HG03575 (cell line): ENCODE measurements around the gene APH1B.
"Not testable (repeated sequence)": the region's sequence is repeated elsewhere in the genome, so short reads cannot be mapped to it uniquely, and the experiment has no call there.

Experiments used
- ATAC-seq: cut with Tn5 transposase; IDR thresholded peaks from one replicate; pipeline ENCODE4 v1.9.1; 2021; ENCODE audit not compliant: unreplicated experiment, insufficient number of reproducible peaks, low FRiP score; ENCODE audit errors: extremely low read depth

Gene APH1B

DNA sequence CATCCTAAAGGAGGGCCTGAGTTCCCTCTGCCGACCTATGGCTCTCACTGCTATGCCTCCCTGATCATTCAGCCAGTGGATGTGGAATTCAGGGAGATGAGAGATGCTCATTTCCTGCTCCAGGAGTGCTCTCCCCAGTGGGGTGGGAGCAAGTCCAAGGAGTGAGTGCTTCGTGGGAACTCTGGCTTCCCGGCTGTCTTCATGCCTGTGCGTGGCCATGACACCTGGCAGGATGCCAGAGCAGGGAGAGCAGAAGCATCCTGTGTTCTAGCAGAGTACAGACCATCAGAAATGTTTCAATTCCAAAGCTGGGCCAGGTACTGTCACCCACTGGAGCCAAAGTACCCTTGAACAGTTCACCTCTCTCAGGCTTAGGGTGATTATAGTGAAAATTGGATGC lies 45.1 kb downstream of the APH1B start:
- ATAC-seq: no peak

GRCh38 chr15:63323798-63324563 lies 46.6 kb downstream of the APH1B start:
- ATAC-seq: no peak

DNA sequence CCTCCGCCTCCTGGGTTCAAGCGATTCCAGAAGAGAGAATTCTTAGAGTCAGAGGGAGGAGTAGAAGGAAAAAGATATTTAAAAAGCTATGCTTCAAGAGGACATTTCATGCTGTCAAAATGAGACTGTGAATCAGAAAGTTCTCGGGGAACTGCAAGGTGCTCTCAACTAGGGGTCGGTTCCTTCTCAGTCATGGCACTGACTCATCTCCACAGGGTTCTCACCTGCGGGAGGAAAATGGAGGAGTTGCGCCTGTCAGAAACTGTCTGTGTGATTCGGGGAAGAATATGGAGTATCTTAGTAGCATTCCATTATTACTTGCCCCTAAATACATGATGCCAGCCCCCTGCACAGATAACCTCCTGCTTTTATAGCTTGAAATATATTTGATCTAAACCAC lies 47.4 kb downstream of the APH1B start:
- no peak for ATAC-seq

DNA sequence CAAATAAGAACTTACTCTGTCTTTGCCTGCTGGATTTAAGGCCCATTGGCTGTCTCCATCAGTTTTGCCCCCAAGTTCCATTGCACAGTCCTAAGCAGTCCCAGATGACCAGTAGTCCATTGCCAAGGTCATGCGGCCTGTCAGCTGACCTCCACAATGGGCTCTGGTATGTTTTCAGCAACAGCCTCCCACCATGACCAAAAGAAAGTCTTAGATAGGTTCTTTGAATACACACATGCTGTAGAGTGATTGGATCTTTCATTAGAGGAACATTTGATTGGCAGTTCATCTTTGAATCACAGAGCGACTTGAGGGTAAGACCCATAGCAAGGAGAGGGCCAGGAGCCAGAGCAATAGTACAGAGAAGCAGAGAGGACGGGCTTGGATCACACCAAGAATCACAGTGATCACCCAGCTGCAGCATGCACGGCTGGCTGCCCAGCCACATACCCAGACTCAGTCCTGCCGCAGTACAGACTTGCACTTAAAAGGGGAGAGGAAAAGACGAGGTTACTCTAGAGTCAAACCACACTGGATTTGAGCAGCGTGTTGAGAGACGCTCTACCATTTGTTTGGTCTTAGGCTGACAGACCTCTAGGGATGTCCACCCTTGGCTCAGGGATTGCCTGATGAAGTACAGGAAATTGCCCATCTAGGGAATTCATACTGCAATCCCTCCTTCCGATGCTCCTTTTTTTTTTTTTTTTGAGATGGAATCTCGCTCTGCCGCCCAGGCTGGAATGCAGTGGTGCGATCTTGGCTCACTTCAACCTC lies 50.4 kb downstream of the APH1B start:
- ATAC-seq: no peak

GRCh38 chr15:63329567-63330350 lies 52.4 kb downstream of the APH1B start:
- no peak for ATAC-seq

GRCh38 chr15:63330926-63331325 lies 53.5 kb downstream of the APH1B start:
- ATAC-seq: no peak

GRCh38 chr15:63331456-63331855 lies 54.1 kb downstream of the APH1B start:
- ATAC-seq: no peak

GRCh38 chr15:63332367-63333124 lies 55.1 kb downstream of the APH1B start:
- ATAC-seq: no peak

DNA sequence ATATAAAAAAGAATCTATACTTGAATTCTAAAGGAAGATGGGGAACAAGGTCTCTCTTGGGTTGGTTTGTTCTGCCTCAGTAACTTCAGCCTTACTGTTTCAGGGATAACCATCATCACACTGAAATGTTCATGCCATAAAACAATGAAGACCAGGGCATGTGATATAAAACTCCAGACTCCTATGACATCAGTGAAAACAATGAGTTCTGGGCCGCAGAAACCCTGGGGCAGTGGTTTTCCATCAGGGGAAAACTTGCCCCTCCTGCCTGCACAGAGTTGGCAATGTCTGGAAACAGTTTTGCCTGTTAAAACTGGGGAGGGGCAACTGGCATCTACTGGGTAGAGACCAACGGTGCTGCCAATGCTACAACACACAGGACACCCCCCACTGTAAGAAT lies 57.4 kb downstream of the APH1B start:
- ATAC-seq: no peak

DNA sequence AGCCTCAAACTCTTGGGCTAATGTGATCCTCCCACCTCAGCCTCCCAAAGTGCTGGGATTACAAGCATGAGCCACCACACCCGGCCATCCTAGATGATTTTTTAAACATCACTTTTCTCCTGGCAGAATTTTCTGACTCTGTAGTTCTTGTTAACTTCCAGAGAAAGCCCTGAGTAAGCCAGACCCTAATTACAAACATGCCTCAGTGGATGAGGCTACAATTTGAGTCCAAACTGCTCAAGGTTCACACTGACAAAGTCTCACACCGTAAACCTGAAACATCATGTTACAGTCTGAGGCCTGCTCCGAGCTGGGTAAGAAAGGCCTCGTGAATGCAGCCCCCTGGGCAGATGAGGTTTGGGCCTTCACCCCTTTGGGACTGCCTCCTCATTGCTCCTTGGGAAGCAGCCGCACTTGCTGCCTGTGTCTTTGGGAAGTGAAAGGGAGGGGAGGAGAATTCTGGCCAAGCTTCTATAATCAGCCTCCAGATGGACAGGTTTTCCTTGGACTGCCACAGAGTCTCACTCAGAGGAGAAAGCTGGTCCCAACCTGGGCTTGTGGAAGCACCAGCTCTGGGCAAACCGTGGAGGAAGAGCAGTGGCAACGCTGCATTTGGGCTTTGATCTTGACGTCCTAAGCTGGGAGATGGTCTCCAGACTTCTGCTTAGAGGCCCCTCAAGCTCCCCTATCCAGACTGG lies 58.3 kb downstream of the APH1B start:
- no peak for ATAC-seq

DNA sequence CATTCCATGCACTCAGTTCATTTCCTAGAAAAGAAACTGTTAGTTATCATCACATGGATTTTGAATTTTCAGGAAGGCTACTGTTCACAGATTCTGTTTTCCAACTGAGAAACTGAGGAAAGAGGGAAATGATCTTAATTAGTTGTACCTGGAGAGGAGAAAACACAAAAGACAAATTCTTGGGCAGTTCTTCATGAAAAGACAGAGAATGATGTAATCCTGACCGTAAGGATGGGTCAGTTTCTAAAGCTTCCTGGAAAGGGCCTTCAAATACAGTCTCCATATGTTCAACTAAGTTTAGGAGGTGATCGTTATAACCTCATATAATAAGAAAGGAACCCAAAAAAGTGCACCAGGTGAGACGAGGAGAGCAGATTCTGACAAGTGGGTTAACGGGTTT lies 59.6 kb downstream of the APH1B start:
- ATAC-seq: no peak

DNA sequence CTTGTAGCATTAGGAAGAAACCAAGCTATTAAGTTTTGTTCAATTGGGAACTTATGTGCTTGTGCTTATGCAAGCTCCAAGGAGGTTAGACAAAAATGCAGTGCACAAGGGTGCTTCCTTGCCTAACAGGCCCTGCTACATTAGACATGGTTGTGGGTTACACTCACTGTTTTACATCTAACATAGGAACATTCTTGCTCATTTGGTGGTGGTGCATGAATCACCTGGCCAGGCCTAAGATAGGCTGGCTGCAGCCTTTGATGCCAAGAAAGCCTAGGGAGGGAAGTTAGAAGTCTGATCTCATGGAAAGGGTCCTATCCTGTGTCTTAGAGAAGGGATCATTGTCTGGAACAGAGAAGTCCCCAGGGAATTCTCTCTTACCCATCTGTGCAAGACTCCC lies 60.8 kb downstream of the APH1B start:
- ATAC-seq: no peak

GRCh38 chr15:63339006-63339766 lies 61.8 kb downstream of the APH1B start:
- no peak for ATAC-seq

DNA sequence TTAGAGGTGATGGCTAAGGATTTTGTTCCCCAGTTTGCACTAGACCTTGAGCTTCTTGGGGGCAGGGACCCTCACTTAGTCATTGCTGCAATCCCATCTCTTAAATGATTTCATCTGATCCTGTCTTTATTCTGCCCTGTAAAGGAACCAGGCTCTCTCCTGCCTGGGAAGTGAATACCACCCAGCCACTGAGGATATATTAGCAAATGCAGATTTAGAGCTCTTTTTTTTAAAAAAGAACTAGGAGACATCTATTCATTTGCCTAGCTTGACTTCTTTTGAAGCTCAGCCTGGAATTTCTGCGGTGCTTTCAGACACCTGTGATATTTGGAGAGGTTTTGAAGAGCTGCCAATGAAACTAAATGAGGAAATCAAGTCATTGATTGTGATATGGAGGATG lies 62.4 kb downstream of the APH1B start:
- no peak for ATAC-seq

- no peak for ATAC-seq
Measured at GRCh38 chr15:63340353-63340752, 62.9 kb downstream of the APH1B start.

DNA sequence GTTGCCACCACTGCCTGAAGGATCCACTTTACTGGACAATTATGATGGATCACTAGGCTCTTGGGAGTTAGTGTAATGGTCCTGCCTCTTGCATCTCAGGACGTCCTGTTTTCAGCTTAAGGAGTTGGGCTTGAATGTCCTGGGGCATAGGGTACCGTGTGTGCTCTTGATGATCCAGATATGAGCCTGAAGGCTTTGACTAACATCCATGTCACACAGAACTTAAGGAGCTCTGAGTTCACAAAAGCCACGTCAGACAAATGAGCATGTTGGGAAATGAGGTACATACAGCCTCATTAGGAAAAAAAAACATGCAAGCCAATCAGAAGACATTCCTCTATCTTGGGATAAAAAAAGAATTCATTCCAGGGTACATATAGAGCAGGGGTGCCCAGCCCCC lies 63.5 kb downstream of the APH1B start:
- no peak for ATAC-seq

DNA sequence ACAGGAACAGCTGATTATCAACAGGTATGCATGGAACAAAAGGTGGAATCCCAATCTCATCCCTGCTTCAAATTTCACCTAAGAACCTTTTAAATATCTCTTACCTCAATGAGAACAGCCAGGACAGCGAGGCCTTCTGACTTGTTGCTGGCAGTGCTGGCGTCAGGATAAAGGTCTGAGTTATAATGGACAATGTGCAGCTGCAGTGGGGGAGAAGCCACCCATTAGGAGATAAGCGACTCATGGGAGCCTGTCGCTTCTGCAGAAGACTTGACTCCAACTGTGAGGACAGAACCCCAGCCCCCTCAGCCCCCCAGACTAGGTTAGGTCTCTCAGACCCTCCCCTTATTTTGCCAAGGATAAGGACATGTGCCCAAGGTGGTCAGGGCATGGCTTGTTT lies 64.5 kb downstream of the APH1B start:
- ATAC-seq: no peak

- not testable (repeated sequence) for ATAC-seq
Measured at GRCh38 chr15:63342996-63343562, 65.7 kb downstream of the APH1B start.
